ENCODE data around the gene TSPAN1.

DNA sequence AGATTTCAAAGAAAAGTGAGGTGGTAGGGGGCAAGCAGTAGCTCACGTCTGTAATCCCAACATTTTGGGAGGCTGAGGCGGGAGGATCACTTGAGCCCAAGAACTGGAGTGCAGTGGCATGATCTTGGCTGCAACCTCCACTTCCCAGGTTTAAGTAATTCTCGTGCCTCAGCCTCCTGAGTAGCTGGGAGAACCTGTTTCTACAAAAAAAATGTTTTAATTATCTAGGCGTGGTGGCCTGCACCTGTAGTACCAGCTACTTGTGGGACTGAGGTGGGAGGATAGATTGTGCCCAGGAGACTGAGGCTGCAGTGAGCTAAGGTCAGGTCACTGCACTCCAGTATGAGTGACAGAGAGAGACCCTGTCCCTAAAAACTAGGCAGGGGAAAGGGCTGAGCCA lies 2.6 kb upstream of the TSPAN1 start:
- TF ChIP-seq, protein P1, sequence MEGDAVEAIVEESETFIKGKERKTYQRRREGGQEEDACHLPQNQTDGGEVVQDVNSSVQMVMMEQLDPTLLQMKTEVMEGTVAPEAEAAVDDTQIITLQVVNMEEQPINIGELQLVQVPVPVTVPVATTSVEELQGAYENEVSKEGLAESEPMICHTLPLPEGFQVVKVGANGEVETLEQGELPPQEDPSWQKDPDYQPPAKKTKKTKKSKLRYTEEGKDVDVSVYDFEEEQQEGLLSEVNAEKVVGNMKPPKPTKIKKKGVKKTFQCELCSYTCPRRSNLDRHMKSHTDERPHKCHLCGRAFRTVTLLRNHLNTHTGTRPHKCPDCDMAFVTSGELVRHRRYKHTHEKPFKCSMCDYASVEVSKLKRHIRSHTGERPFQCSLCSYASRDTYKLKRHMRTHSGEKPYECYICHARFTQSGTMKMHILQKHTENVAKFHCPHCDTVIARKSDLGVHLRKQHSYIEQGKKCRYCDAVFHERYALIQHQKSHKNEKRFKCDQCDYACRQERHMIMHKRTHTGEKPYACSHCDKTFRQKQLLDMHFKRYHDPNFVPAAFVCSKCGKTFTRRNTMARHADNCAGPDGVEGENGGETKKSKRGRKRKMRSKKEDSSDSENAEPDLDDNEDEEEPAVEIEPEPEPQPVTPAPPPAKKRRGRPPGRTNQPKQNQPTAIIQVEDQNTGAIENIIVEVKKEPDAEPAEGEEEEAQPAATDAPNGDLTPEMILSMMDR (IDR thresholded peaks at IDR 0.05) = no peak
- no peak for TF ChIP-seq POLR2A (IDR thresholded peaks at IDR 0.05)

Data from adrenal gland (tissue), 5 donors.